ENCODE data around the gene UQCR10.

DNA sequence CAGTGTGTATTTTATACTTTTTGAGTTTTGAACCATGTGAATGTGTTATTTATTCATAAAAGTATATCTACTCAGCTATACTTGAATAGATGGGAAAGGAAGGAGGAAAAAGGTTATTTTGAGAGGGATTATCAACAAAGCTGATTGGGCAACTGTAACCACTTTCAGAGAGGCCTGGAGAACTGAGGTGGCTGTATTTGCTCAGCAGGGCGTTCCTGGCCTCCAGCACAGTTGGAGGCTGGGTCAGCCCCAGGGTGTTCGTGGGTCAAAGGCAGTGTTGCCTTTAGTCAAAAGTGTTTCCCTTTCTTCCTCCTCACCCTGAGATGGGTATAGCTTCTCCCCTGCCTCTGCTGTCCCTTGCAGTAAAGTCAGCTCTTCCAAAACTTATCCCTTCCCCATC is 44.2 kb downstream of the UQCR10 start:
- TF ChIP-seq, protein P1, sequence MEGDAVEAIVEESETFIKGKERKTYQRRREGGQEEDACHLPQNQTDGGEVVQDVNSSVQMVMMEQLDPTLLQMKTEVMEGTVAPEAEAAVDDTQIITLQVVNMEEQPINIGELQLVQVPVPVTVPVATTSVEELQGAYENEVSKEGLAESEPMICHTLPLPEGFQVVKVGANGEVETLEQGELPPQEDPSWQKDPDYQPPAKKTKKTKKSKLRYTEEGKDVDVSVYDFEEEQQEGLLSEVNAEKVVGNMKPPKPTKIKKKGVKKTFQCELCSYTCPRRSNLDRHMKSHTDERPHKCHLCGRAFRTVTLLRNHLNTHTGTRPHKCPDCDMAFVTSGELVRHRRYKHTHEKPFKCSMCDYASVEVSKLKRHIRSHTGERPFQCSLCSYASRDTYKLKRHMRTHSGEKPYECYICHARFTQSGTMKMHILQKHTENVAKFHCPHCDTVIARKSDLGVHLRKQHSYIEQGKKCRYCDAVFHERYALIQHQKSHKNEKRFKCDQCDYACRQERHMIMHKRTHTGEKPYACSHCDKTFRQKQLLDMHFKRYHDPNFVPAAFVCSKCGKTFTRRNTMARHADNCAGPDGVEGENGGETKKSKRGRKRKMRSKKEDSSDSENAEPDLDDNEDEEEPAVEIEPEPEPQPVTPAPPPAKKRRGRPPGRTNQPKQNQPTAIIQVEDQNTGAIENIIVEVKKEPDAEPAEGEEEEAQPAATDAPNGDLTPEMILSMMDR (IDR thresholded peaks at IDR 0.05; ENCODE audit: poor library complexity, severe bottlenecking): no peak
- TF ChIP-seq TAF1 (IDR thresholded peaks at IDR 0.05; ENCODE audit: low read depth): no peak
- no peak for TF ChIP-seq RAD21 (conservative IDR thresholded peaks at IDR 0.05)
- no peak for TF ChIP-seq EZH2 (IDR thresholded peaks at IDR 0.05; ENCODE audit: borderline replicate concordance, insufficient read depth, low read length, poor library complexity, severe bottlenecking)
- no peak for TF ChIP-seq SMC3 (conservative IDR thresholded peaks at IDR 0.05; ENCODE audit: poor library complexity)
- TF ChIP-seq POLR2AphosphoS5 (IDR thresholded peaks at IDR 0.05): no peak
- no peak for TF ChIP-seq EP300 (conservative IDR thresholded peaks at IDR 0.05; ENCODE audit: poor library complexity, severe bottlenecking)
- TF ChIP-seq, protein P2, sequence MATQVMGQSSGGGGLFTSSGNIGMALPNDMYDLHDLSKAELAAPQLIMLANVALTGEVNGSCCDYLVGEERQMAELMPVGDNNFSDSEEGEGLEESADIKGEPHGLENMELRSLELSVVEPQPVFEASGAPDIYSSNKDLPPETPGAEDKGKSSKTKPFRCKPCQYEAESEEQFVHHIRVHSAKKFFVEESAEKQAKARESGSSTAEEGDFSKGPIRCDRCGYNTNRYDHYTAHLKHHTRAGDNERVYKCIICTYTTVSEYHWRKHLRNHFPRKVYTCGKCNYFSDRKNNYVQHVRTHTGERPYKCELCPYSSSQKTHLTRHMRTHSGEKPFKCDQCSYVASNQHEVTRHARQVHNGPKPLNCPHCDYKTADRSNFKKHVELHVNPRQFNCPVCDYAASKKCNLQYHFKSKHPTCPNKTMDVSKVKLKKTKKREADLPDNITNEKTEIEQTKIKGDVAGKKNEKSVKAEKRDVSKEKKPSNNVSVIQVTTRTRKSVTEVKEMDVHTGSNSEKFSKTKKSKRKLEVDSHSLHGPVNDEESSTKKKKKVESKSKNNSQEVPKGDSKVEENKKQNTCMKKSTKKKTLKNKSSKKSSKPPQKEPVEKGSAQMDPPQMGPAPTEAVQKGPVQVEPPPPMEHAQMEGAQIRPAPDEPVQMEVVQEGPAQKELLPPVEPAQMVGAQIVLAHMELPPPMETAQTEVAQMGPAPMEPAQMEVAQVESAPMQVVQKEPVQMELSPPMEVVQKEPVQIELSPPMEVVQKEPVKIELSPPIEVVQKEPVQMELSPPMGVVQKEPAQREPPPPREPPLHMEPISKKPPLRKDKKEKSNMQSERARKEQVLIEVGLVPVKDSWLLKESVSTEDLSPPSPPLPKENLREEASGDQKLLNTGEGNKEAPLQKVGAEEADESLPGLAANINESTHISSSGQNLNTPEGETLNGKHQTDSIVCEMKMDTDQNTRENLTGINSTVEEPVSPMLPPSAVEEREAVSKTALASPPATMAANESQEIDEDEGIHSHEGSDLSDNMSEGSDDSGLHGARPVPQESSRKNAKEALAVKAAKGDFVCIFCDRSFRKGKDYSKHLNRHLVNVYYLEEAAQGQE (IDR thresholded peaks at IDR 0.05; ENCODE audit: borderline replicate concordance): no peak

All from neural cell (in vitro differentiated cells).